Activated T-cell treated with anti-CD3 and anti-CD28 coated beads, Interleukin-2, amount 50 U/mL, for 72 hours (primary cell): ENCODE data around the gene RNF168. TPM values are rescaled to one million over a fixed set of nuclear protein-coding genes. Genes with fewer than 3 reads are reported as not detected.
A peak's percentile ranks its signal among the peaks of the same experiment; 100 is the strongest.
"Not testable (repeated sequence)": the region's sequence is repeated elsewhere in the genome, so short reads cannot be mapped to it uniquely, and the experiment has no call there.

ENCODE experiments used
- ATAC-seq, 2 donors: fragments of 150-1000 bp; cut with Tn5 transposase; replicated peaks in 1 of 2; 2 replicates each; pipeline ENCODE4 v1.10.0; 2021; ENCODE audit warnings: moderate library complexity in 2 of 2, mild to moderate bottlenecking in 1 of 2
- DNase-seq, 2 donors: peaks; one replicate each; pipeline ENCODE4 v3.0.0; 2021 to 2022; ENCODE audit warnings: mixed read lengths in 1 of 2
- H3K27ac Mint-ChIP-seq: one replicate; pipeline ENCODE4 v1.8.0; 2022; ENCODE audit warnings: mild to moderate bottlenecking, moderate library complexity, mixed read lengths
- H3K27me3 Mint-ChIP-seq: one replicate; pipeline ENCODE4 v1.8.0; 2022; ENCODE audit warnings: low read depth, mixed read lengths
- H3K36me3 Mint-ChIP-seq, 2 donors: one replicate each; pipeline ENCODE4 v1.8.0; 2022; ENCODE audit warnings: mixed read lengths in 2 of 2, mild to moderate bottlenecking in 1 of 2; ENCODE audit not compliant: insufficient read depth in 2 of 2
- H3K4me1 Mint-ChIP-seq: one replicate; pipeline ENCODE4 v1.8.0; 2022; ENCODE audit warnings: low read depth, mixed read lengths
- H3K4me3 Mint-ChIP-seq, 2 donors: one replicate each; pipeline ENCODE4 v1.8.0; 2022; ENCODE audit warnings: mild to moderate bottlenecking in 2 of 2, mixed read lengths in 2 of 2, moderate library complexity in 2 of 2
- H3K9me3 Mint-ChIP-seq, 2 donors: one replicate each; pipeline ENCODE4 v1.8.0; 2022; ENCODE audit warnings: mixed read lengths in 2 of 2
- total RNA-seq, 2 donors: library from RNA; stranded (reverse); gene quantifications; one replicate each; pipeline ENCODE4 v1.2.3, GENCODE V29; 2022

Gene RNF168
- total RNA-seq: 10 to 100 TPM; 32.0 to 37.7 TPM

GRCh38 chr3:196503196-196504076 is at the start of gene RNF168:
TSS of gene RNF168 (minus strand) at chr3:196503768. CDS start at chr3:196503173, 595 bp downstream.
- Mint-ChIP-seq H3K27me3 (no peaks in the 10 kb centered on the region), H3K4me3 (peak within 1 kb of the TSS; percentile 85 to 97)

GRCh38 chr3:196552253-196552652 is 48.7 kb upstream of the RNF168 start:
- Mint-ChIP-seq H3K27ac (no peak overlapping the region), H3K4me3 (no peak overlapping the region), H3K4me1 (no peaks in the 10 kb centered on the region), H3K27me3 (no peaks in the 10 kb centered on the region), H3K9me3 (peaks cover 9 to 10% of the 10 kb centered on the region in 2 donors), H3K36me3 (peaks cover 10 to 22% of the 10 kb centered on the region in 2 donors)
- ATAC-seq: no peak
- DNase-seq: no peak

More at GRCh38 chr3:196503196-196504076, at the start of gene RNF168:
- H3K36me3 Mint-ChIP-seq: peaks cover 18 to 33% of the 10 kb centered on the region in 2 donors
- peak within 1 kb of the TSS; percentile 95 for H3K27ac Mint-ChIP-seq
- H3K9me3 Mint-ChIP-seq: peaks cover 3 to 6% of the 10 kb centered on the region in 2 donors
- peaks cover 30% of the 10 kb centered on the region for H3K4me1 Mint-ChIP-seq
- ATAC-seq (peak; percentile 78 to 80), DNase-seq (peak; percentile 91 to 94)

GRCh38 chr3:196550172-196550571 is 46.6 kb upstream of the RNF168 start:
- peaks cover 10 to 21% of the 10 kb centered on the region in 2 donors for H3K36me3 Mint-ChIP-seq
- H3K4me3 Mint-ChIP-seq, H3K27me3 Mint-ChIP-seq, H3K27ac Mint-ChIP-seq, ATAC-seq, H3K4me1 Mint-ChIP-seq, DNase-seq: not testable (repeated sequence)
- H3K9me3 Mint-ChIP-seq: peaks cover 9 to 10% of the 10 kb centered on the region in 2 donors

- ATAC-seq, H3K27ac Mint-ChIP-seq, DNase-seq, H3K4me1 Mint-ChIP-seq, H3K4me3 Mint-ChIP-seq, H3K27me3 Mint-ChIP-seq: not testable (repeated sequence)
- Mint-ChIP-seq H3K9me3 (peaks cover 9 to 10% of the 10 kb centered on the region in 2 donors), H3K36me3 (peaks cover 10 to 18% of the 10 kb centered on the region in 2 donors)
Measured at GRCh38 chr3:196549312-196549711, 45.7 kb upstream of the RNF168 start.

- Mint-ChIP-seq H3K4me3 (no peak overlapping the region), H3K4me1 (no peaks in the 10 kb centered on the region), H3K9me3 (peaks cover 9 to 10% of the 10 kb centered on the region in 2 donors), H3K27ac (no peak overlapping the region), H3K36me3 (peaks cover 10 to 18% of the 10 kb centered on the region in 2 donors), H3K27me3 (no peaks in the 10 kb centered on the region)
- DNase-seq (no peak), ATAC-seq (no peak)
Measured at GRCh38 chr3:196547067-196547466, 43.5 kb upstream of the RNF168 start.

GRCh38 chr3:196546537-196546936 is 43.0 kb upstream of the RNF168 start:
- no peaks in the 10 kb centered on the region for H3K27me3 Mint-ChIP-seq
- no peak overlapping the region for H3K4me3 Mint-ChIP-seq
- no peak for ATAC-seq

GRCh38 chr3:196544491-196544992 is 41.0 kb upstream of the RNF168 start:
- Mint-ChIP-seq H3K36me3 (peaks cover 7% of the 10 kb centered on the region in 2 donors), H3K27ac (no peak overlapping the region), H3K9me3 (peaks cover 5% of the 10 kb centered on the region in 2 donors), H3K27me3 (no peaks in the 10 kb centered on the region), H3K4me3 (no peak overlapping the region), H3K4me1 (no peaks in the 10 kb centered on the region)
- DNase-seq: no peak
- ATAC-seq: peak in 1 of 2 donors; percentile 42

More at GRCh38 chr3:196546537-196546936, 43.0 kb upstream of the RNF168 start:
- Mint-ChIP-seq H3K4me1 (no peaks in the 10 kb centered on the region), H3K9me3 (peaks cover 9 to 10% of the 10 kb centered on the region in 2 donors), H3K27ac (no peak overlapping the region), H3K36me3 (peaks cover 10 to 16% of the 10 kb centered on the region in 2 donors)
- DNase-seq: no peak

GRCh38 chr3:196541684-196542445 is 38.3 kb upstream of the RNF168 start:
- H3K27me3 Mint-ChIP-seq: no peaks in the 10 kb centered on the region
- DNase-seq (no peak), ATAC-seq (no peak)
- H3K4me1 Mint-ChIP-seq: no peaks in the 10 kb centered on the region
- H3K4me3 Mint-ChIP-seq: no peak overlapping the region
- no peak overlapping the region for H3K27ac Mint-ChIP-seq
- no peaks in the 10 kb centered on the region for H3K36me3 Mint-ChIP-seq
- no peaks in the 10 kb centered on the region for H3K9me3 Mint-ChIP-seq

- Mint-ChIP-seq H3K4me3 (no peak overlapping the region), H3K27ac (peak overlapping the region; percentile 17), H3K4me1 (no peaks in the 10 kb centered on the region), H3K36me3 (no peaks in the 10 kb centered on the region), H3K27me3 (no peaks in the 10 kb centered on the region), H3K9me3 (no peaks in the 10 kb centered on the region)
- DNase-seq (peak; percentile 64 to 73), ATAC-seq (peak in 1 of 2 donors; percentile 25)
Measured at GRCh38 chr3:196537319-196537984, 33.9 kb upstream of the RNF168 start.

GRCh38 chr3:196533260-196533681 is 29.7 kb upstream of the RNF168 start:
- ATAC-seq: no peak
- H3K36me3 Mint-ChIP-seq: peaks cover 3 to 4% of the 10 kb centered on the region in 2 donors
- H3K4me3 Mint-ChIP-seq: no peak overlapping the region
- peaks cover 3% of the 10 kb centered on the region in 2 donors for H3K9me3 Mint-ChIP-seq
- DNase-seq: no peak
- H3K4me1 Mint-ChIP-seq: peaks cover 4% of the 10 kb centered on the region
- no peak overlapping the region for H3K27ac Mint-ChIP-seq
- H3K27me3 Mint-ChIP-seq: no peaks in the 10 kb centered on the region

GRCh38 chr3:196531418-196531817 is 27.9 kb upstream of the RNF168 start:
- no peak overlapping the region for H3K27ac Mint-ChIP-seq

GRCh38 chr3:196528639-196529233 is 25.2 kb upstream of the RNF168 start:
- H3K27me3 Mint-ChIP-seq: no peaks in the 10 kb centered on the region
- H3K36me3 Mint-ChIP-seq: peaks cover 3 to 4% of the 10 kb centered on the region in 2 donors
- peaks cover 16% of the 10 kb centered on the region for H3K4me1 Mint-ChIP-seq
- peak; percentile 91 to 96 for DNase-seq
- peak overlapping the region; percentile 79 to 80 for H3K4me3 Mint-ChIP-seq
- ATAC-seq: peak; percentile 95
- peaks cover 3% of the 10 kb centered on the region in 2 donors for H3K9me3 Mint-ChIP-seq
- H3K27ac Mint-ChIP-seq: peak overlapping the region; percentile 15

More at GRCh38 chr3:196531418-196531817, 27.9 kb upstream of the RNF168 start:
- DNase-seq (no peak), ATAC-seq (no peak)
- Mint-ChIP-seq H3K4me3 (no peak overlapping the region), H3K36me3 (peaks cover 3 to 4% of the 10 kb centered on the region in 2 donors), H3K27me3 (no peaks in the 10 kb centered on the region), H3K4me1 (peaks cover 16% of the 10 kb centered on the region), H3K9me3 (peaks cover 3% of the 10 kb centered on the region in 2 donors)
